Calu3 (cell line): ENCODE data around the gene SIRT7. TPM values are rescaled to one million over a fixed set of nuclear protein-coding genes. Genes with fewer than 3 reads are reported as not detected.
A peak's percentile ranks its signal among the peaks of the same experiment; 100 is the strongest.

Experiments
- BruUV-seq: library from RNA; stranded (reverse); fragments of 400-500 nt; replicated peaks from 2 replicates; lab custom pipeline; 2021; lab: Mats Ljungman, UMichigan
- CTCF ChIA-PET: fragments of 300-600 bp; sonication (Branson Sonifier 250); formaldehyde crosslinking; loops from one replicate; lab custom pipeline; 2022; ENCODE audit warnings: antibody characterized with exemption; lab: Charles Lee
- DNase-seq: peaks from one replicate; pipeline ENCODE4 v3.0.0; 2022
- H3K27ac Mint-ChIP-seq: one replicate; pipeline ENCODE4 v1.8.0; 2022; ENCODE audit warnings: mixed read lengths; ENCODE audit not compliant: unreplicated experiment
- H3K27me3 Mint-ChIP-seq: one replicate; pipeline ENCODE4 v1.8.0; 2022; ENCODE audit warnings: mixed read lengths; ENCODE audit not compliant: unreplicated experiment
- H3K36me3 Mint-ChIP-seq: one replicate; pipeline ENCODE4 v1.8.0; 2022; ENCODE audit warnings: mild to moderate bottlenecking, moderate library complexity, mixed read lengths; ENCODE audit not compliant: insufficient read depth, unreplicated experiment
- H3K4me1 Mint-ChIP-seq: one replicate; pipeline ENCODE4 v1.8.0; 2022; ENCODE audit warnings: mild to moderate bottlenecking, low read depth, mixed read lengths; ENCODE audit not compliant: unreplicated experiment
- H3K4me3 Mint-ChIP-seq: one replicate; pipeline ENCODE4 v1.8.0; 2022; ENCODE audit warnings: mild to moderate bottlenecking, low read depth, moderate library complexity, mixed read lengths; ENCODE audit not compliant: unreplicated experiment
- H3K9me3 Mint-ChIP-seq: one replicate; pipeline ENCODE4 v1.8.0; 2022; ENCODE audit warnings: low read depth, mixed read lengths; ENCODE audit not compliant: unreplicated experiment
- intact Hi-C: fragments of 100-400 bp; cut with micrococcal nuclease; formaldehyde crosslinking; loops from one replicate; pipeline ENCODE4 v1.10.0; 2022; ENCODE audit not compliant: unreplicated experiment
- total RNA-seq: library from RNA; stranded (reverse); gene quantifications from 2 replicates; pipeline ENCODE4 v1.2.3, GENCODE V29; 2022
- TF ChIP-seq, protein P1 (sequence below): fragments of 200-600 bp; IDR thresholded peaks from one replicate; pipeline ENCODE4 v1.8.0; 2022; ENCODE audit warnings: antibody characterized with exemption; ENCODE audit not compliant: unreplicated experiment

Gene SIRT7
- total RNA-seq, 1 experiment from 2014 or later, result 50.3 TPM

DNA sequence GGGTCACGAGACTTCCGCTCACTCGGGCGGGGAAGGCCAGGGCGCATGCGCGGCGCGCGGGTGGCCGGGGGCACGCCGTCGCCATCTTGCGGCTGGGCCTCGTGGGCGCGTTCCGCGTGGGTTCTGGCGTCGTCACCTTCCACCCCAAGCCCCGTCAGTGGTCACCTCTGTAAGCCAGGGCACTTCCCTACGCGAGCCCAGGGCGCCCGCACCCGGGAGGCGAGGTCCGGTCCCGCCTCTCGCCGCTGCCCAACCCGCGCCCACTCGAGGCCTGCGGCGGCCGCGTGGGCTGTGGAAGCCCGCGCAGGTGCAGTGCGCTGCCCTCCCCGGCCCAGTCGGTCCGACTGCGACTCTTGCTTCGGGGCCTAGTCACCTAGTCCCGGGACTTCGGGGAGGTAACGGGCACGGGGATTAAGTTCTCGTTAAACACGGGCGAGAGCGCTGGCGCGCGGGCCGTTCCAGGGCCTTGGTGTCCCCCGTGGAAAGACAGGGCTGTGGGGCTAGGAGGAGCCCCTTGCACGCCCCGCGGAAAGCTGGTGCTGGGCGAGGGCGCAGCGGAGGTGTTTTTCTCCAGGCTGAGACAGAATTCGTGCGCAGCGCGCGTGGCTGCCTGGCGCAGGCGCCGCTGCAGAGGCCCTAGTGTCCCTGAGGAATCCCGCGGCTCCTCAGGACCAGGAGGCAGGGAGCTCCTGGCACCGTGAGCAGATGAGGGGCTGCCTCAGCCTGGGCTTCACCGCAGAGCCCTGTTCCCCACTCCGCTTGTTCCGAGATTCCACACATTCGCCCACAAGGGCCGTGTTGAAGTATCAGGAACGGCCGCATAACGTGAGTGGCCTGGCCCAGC lies 46.4 kb downstream of the SIRT7 start:
- no peaks in the 10 kb centered on the region for H3K9me3 Mint-ChIP-seq
- peak overlapping the region; percentile 75 for H3K4me3 Mint-ChIP-seq
- DNase-seq, result peak; percentile 96
- peaks cover 8% of the 10 kb centered on the region for H3K4me1 Mint-ChIP-seq
- TF ChIP-seq, protein P1, sequence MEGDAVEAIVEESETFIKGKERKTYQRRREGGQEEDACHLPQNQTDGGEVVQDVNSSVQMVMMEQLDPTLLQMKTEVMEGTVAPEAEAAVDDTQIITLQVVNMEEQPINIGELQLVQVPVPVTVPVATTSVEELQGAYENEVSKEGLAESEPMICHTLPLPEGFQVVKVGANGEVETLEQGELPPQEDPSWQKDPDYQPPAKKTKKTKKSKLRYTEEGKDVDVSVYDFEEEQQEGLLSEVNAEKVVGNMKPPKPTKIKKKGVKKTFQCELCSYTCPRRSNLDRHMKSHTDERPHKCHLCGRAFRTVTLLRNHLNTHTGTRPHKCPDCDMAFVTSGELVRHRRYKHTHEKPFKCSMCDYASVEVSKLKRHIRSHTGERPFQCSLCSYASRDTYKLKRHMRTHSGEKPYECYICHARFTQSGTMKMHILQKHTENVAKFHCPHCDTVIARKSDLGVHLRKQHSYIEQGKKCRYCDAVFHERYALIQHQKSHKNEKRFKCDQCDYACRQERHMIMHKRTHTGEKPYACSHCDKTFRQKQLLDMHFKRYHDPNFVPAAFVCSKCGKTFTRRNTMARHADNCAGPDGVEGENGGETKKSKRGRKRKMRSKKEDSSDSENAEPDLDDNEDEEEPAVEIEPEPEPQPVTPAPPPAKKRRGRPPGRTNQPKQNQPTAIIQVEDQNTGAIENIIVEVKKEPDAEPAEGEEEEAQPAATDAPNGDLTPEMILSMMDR, result peak; percentile 21
- peaks cover 71% of the 10 kb centered on the region for H3K36me3 Mint-ChIP-seq
- CTCF ChIA-PET, result interaction anchor here (0.7 kb wide), 1 partner anchor 188 kb away, joined by 4 read pairs; the partner anchor contains the start of gene ARL16
- intact Hi-C loops, result no loop called here
- no peaks in the 10 kb centered on the region for H3K27me3 Mint-ChIP-seq
- TSS peak; percentile 65 for BruUV-seq
- H3K27ac Mint-ChIP-seq, result peak overlapping the region; percentile 87

DNA sequence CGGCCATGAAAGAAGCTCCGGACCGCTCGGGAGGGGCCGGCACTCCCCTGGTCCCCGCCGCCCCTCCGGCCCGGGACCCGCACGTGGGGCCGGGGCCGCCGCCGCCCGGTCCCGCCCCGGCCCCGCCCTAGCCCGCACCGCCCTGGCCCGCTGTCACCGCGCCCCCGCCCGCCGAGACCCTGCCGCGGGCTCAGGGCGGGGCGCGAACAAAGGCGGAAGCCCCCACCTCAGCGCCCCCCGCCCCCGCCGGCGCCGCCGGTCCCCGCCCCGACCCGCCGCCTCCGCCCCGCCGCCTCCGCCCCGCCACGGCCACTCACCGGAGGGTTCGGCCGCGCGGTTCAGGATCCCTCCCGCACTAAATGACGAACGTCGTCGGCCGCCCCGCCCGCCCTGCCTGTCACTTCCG lies 47.0 kb downstream of the SIRT7 start, which contains the start of gene ARHGDIA:
TSS of gene ARHGDIA (minus strand) at position 357 of the 406 bp plus-strand sequence. CDS start 1,407 bp downstream, outside the sequence.
- CTCF ChIA-PET, result no interaction called here

DNA sequence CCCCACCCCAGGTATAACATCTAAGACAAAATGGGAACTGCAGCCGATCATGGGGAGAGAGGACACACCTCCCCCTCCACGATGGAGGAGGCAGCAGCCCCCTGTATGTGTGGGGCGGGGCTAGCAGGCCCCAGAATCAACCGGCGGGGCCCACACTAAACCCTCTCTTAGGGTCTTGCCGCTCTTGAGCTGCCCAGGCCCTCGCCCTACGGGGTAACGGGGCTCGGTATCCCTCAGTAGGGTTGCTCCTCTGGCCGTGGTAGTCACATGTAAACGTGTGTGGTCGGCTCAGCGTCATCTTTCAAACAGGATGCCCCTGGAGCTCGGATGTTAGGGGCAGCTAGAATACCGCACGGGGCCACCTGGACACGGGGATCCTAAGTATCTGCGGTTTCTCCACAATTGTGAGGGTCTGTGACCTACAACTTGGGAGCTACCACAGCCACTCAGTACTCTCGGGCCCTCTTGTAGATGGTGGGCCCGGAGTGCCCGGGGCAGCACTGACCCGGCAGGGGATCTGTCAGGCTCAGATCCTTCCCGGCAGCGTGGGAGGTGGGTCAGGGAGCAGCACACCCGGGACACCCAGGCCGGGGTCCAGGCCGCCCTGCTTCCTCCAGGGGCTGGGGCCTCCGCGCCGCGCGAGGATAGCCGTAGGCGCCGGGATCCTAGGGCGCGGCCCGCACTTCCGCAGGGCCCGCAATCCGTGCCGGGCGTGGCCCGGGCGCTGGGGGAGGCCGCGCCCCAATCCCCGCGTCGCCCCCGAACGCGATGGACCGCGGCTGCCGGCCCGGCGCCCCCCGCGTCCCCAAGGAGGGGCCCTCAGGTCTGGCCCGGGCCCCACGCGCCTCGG lies 47.6 kb downstream of the SIRT7 start:
- BruUV-seq, result no TSS peak
- TF ChIP-seq, protein P1, result no peak
- intact Hi-C loops, result no loop called here
- Mint-ChIP-seq H3K4me1 (peaks cover 19% of the 10 kb centered on the region), H3K4me3 (peak overlapping the region; percentile 75), H3K27ac (peak overlapping the region; percentile 90), H3K27me3 (no peaks in the 10 kb centered on the region), H3K36me3 (peaks cover 84% of the 10 kb centered on the region), H3K9me3 (no peaks in the 10 kb centered on the region)
- CTCF ChIA-PET, result no interaction called here
- peak; percentile 34 for DNase-seq

More for the DNA sequence above, 47.0 kb downstream of the SIRT7 start, which contains the start of gene ARHGDIA:
- no peaks in the 10 kb centered on the region for H3K27me3 Mint-ChIP-seq
- intact Hi-C loops, result no loop called here
- TF ChIP-seq, protein P1, result no peak
- no peaks in the 10 kb centered on the region for H3K9me3 Mint-ChIP-seq
- BruUV-seq, result no TSS peak
- H3K4me3 Mint-ChIP-seq, result peak within 1 kb of the TSS; percentile 75
- peaks cover 12% of the 10 kb centered on the region for H3K4me1 Mint-ChIP-seq
- peak within 1 kb of the TSS; percentile 90 for H3K27ac Mint-ChIP-seq
- DNase-seq, result no peak
- peaks cover 78% of the 10 kb centered on the region for H3K36me3 Mint-ChIP-seq
